H9 (cell line): ENCODE data around the gene DGKB. TPM values are rescaled to one million over a fixed set of nuclear protein-coding genes. Genes with fewer than 3 reads are reported as not detected.

Experiments used
- DNase-seq: peaks from one replicate; pipeline ENCODE4 v3.0.0-alpha.2; 2017
- H2AFZ ChIP-seq: one replicate; pipeline ENCODE4 v1.6.1; 2013; ENCODE audit warnings: mild to moderate bottlenecking, low read length, control low read depth, moderate library complexity
- H2AK5ac ChIP-seq: 2 replicates; pipeline ENCODE4 v1.6.1; 2013; ENCODE audit warnings: low read length, control low read depth, mixed read lengths; ENCODE audit not compliant: insufficient read length
- H2BK120ac ChIP-seq: one replicate; pipeline ENCODE4 v1.6.1; 2013; ENCODE audit warnings: low read depth, mild to moderate bottlenecking, low read length, control low read depth, inconsistent platforms; ENCODE audit not compliant: poor library complexity, severe bottlenecking
- H2BK12ac ChIP-seq: 2 replicates; pipeline ENCODE4 v1.6.1; 2013; ENCODE audit warnings: low read length, control low read depth, mixed read lengths, low read depth; ENCODE audit not compliant: insufficient read length
- H2BK15ac ChIP-seq: 2 replicates; pipeline ENCODE4 v1.6.1; 2013; ENCODE audit warnings: low read depth, low read length, control low read depth
- H2BK20ac ChIP-seq: one replicate; pipeline ENCODE4 v1.6.1; 2013; ENCODE audit warnings: low read depth, mild to moderate bottlenecking, low read length, control low read depth, inconsistent platforms; ENCODE audit not compliant: poor library complexity, severe bottlenecking
- H2BK5ac ChIP-seq: 2 replicates; pipeline ENCODE4 v1.6.1; 2013; ENCODE audit warnings: low read length, control low read depth, mixed read lengths; ENCODE audit not compliant: insufficient read length
- H3K14ac ChIP-seq: 2 replicates; pipeline ENCODE4 v1.6.1; 2013; ENCODE audit warnings: low read length, control low read depth; ENCODE audit not compliant: insufficient read depth
- H3K18ac ChIP-seq: 2 replicates; pipeline ENCODE4 v1.6.1; 2013; ENCODE audit warnings: low read depth, mild to moderate bottlenecking, mixed read lengths, low read length, control low read depth; ENCODE audit not compliant: insufficient read length
- H3K23ac ChIP-seq: 2 replicates; pipeline ENCODE4 v1.6.1; 2013; ENCODE audit warnings: low read length, control low read depth, mixed read lengths, low read depth; ENCODE audit not compliant: insufficient read length
- H3K23me2 ChIP-seq: 2 replicates; pipeline ENCODE4 v1.6.1; 2013; ENCODE audit warnings: low read depth, mild to moderate bottlenecking, mixed read lengths, low read length, control low read depth; ENCODE audit not compliant: insufficient read length, poor library complexity, severe bottlenecking
- H3K27ac ChIP-seq: 2 replicates; pipeline ENCODE4 v1.5.1; 2013; ENCODE audit warnings: low read length, control low read depth, mixed read lengths, low read depth; ENCODE audit not compliant: insufficient read length
- H3K27me3 ChIP-seq: 2 replicates; pipeline ENCODE4 v1.6.1; 2013; ENCODE audit warnings: low read length, control low read depth, inconsistent platforms; ENCODE audit not compliant: insufficient read depth
- H3K4ac ChIP-seq: 2 replicates; pipeline ENCODE4 v1.6.1; 2013; ENCODE audit warnings: low read depth, mild to moderate bottlenecking, control low read depth, inconsistent platforms, low read length, moderate library complexity
- H3K4me1 ChIP-seq: 2 replicates; pipeline ENCODE4 v1.6.1; 2013; ENCODE audit warnings: low read length, control low read depth, inconsistent platforms; ENCODE audit not compliant: insufficient read depth
- H3K4me2 ChIP-seq: 2 replicates; pipeline ENCODE4 v1.6.1; 2013; ENCODE audit warnings: low read length, control low read depth, mixed read lengths; ENCODE audit not compliant: insufficient read length, insufficient read depth
- H3K56ac ChIP-seq: 2 replicates; pipeline ENCODE4 v1.6.1; 2013; ENCODE audit warnings: low read depth, mild to moderate bottlenecking, mixed read lengths, low read length, control low read depth; ENCODE audit not compliant: insufficient read length
- H3K79me1 ChIP-seq: 2 replicates; pipeline ENCODE4 v1.6.1; 2013; ENCODE audit warnings: low read depth, mild to moderate bottlenecking, moderate library complexity, low read length, control low read depth, inconsistent platforms; ENCODE audit not compliant: insufficient read depth, poor library complexity, severe bottlenecking
- H3K79me2 ChIP-seq: 2 replicates; pipeline ENCODE4 v1.6.1; 2013; ENCODE audit warnings: low read length, control low read depth, inconsistent platforms; ENCODE audit not compliant: insufficient read depth
- H3K9ac ChIP-seq: 2 replicates; pipeline ENCODE4 v1.6.1; 2013; ENCODE audit warnings: low read length, control low read depth, mixed read lengths; ENCODE audit not compliant: insufficient read length; ENCODE audit errors: extremely low read depth
- H3K9me3 ChIP-seq: one replicate; pipeline ENCODE4 v1.6.1; 2013; ENCODE audit warnings: low read depth, low read length, inconsistent platforms; ENCODE audit not compliant: control insufficient read depth
- H3T11ph ChIP-seq: one replicate; pipeline ENCODE4 v1.6.1; 2013; ENCODE audit warnings: mild to moderate bottlenecking, low read length, control low read depth, inconsistent platforms
- H4K20me1 ChIP-seq: one replicate; pipeline ENCODE4 v1.6.1; 2013; ENCODE audit not compliant: control insufficient read depth, insufficient read length, insufficient read depth
- H4K5ac ChIP-seq: 2 replicates; pipeline ENCODE4 v1.6.1; 2013; ENCODE audit warnings: low read depth, mild to moderate bottlenecking, mixed read lengths, low read length, control low read depth; ENCODE audit not compliant: insufficient read length
- H4K8ac ChIP-seq: replicated peaks from 2 replicates; pipeline ENCODE4 v1.6.1; 2013; ENCODE audit warnings: low read length, control low read depth, mixed read lengths, low read depth; ENCODE audit not compliant: insufficient read length
- H4K91ac ChIP-seq: 2 replicates; pipeline ENCODE4 v1.6.1; 2013; ENCODE audit warnings: low read depth, mild to moderate bottlenecking, moderate library complexity, mixed read lengths, low read length, control low read depth; ENCODE audit not compliant: insufficient read length
- H3K27ac Mint-ChIP-seq, 3 experiments: 2 replicates in 2 of 3; 3 replicates in 1 of 3; pipeline ENCODE4 v1.8.0; 2020 to 2021; ENCODE audit warnings: mixed read lengths in 3 of 3, mild to moderate bottlenecking in 1 of 3, moderate library complexity in 1 of 3
- H3K27me3 Mint-ChIP-seq: 2 replicates; pipeline ENCODE4 v1.8.0; 2021; ENCODE audit warnings: low read depth, mild to moderate bottlenecking, moderate library complexity, mixed read lengths
- H3K36me3 Mint-ChIP-seq, 3 experiments: 2 replicates in 2 of 3; 3 replicates in 1 of 3; pipeline ENCODE4 v1.8.0; 2020 to 2021; ENCODE audit warnings: low read depth in 3 of 3, mixed read lengths in 3 of 3; ENCODE audit not compliant: insufficient read depth in 1 of 3
- H3K4me1 Mint-ChIP-seq, 2 experiments: 2 replicates each; pipeline ENCODE4 v1.8.0; 2020; ENCODE audit warnings: mixed read lengths in 2 of 2
- H3K4me3 Mint-ChIP-seq, 2 experiments: 2 replicates in 1 of 2; 3 replicates in 1 of 2; pipeline ENCODE4 v1.8.0; 2020 to 2021; ENCODE audit warnings: mild to moderate bottlenecking in 2 of 2, mixed read lengths in 2 of 2, moderate library complexity in 1 of 2
- H3K9me3 Mint-ChIP-seq, 2 experiments: 2 replicates in 1 of 2; 3 replicates in 1 of 2; pipeline ENCODE4 v1.8.0; 2020; ENCODE audit warnings: mild to moderate bottlenecking in 2 of 2, mixed read lengths in 2 of 2, moderate library complexity in 1 of 2
- WGBS: extraction: QIAGEN DNeasy Blood & Tissue Kit; methylation state at CpG from one replicate; pipeline ENCODE4 v1.1.7; 2013; ENCODE audit warnings: missing lambda C conversion rate, low lambda C conversion rate, mixed read lengths; ENCODE audit not compliant: insufficient read length; ENCODE audit errors: extremely low coverage; 5-methylcytosine and 5-hydroxymethylcytosine counted together
- total RNA-seq: library from RNA; stranded (reverse); gene quantifications from 2 replicates; pipeline ENCODE4 v1.2.1, GENCODE V29; 2021
- TF ChIP-seq, protein P1 (sequence below): fragments of 200-600 bp; sonication (generic); conservative IDR thresholded peaks from 3 replicates; pipeline ENCODE4 v1.8.0; 2021; ENCODE audit warnings: antibody characterized with exemption, mild to moderate bottlenecking

Gene DGKB
- total RNA-seq, 1 experiment from 2014 or later = 0.26 TPM

DNA sequence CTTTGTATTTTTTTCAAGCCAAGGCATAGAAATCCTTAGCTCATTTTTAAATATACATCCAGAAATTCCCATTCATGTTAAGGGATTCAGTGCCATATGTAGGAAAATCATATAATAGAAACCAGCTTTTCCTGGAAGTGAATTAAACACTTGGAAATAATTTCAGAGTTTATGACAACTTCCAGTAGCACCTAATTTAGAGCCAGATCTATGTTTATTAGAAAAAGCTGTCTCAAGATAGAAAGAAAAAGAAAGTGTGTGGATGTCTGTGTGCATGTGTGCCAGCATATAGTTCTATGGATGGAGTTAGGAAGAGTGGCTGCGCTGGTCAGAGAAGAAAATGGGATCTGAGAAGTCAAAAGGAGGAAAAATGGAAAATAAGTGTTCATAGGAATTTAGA lies 225.7 kb downstream of the DGKB start:
- H3K36me3 Mint-ChIP-seq = no peaks in the 10 kb centered on the region
- Histone ChIP-seq H3K23ac (no peak overlapping the region), H3K9me3 (no peaks in the 10 kb centered on the region), H3K4ac (no peak overlapping the region), H4K91ac (no peak overlapping the region), H2BK5ac (no peak overlapping the region), H3T11ph (no peak overlapping the region), H2BK120ac (no peak overlapping the region), H4K8ac (no peak overlapping the region), H3K4me2 (no peak overlapping the region), H2BK15ac (no peak overlapping the region), H3K14ac (no peak overlapping the region), H2BK20ac (no peak overlapping the region), H3K27ac (no peak overlapping the region), H3K79me2 (no peaks in the 10 kb centered on the region), H3K4me1 (no peaks in the 10 kb centered on the region), H4K20me1 (no peaks in the 10 kb centered on the region), H4K5ac (no peak overlapping the region), H3K79me1 (no peaks in the 10 kb centered on the region), H3K27me3 (no peaks in the 10 kb centered on the region), H2AK5ac (no peak overlapping the region), H3K9ac (no peak overlapping the region), H3K56ac (no peak overlapping the region), H2BK12ac (no peak overlapping the region), H2AFZ (no peak overlapping the region), H3K23me2 (no peaks in the 10 kb centered on the region), H3K18ac (no peak overlapping the region)
- no peaks in the 10 kb centered on the region for H3K27me3 Mint-ChIP-seq
- H3K9me3 Mint-ChIP-seq = no peaks in the 10 kb centered on the region
- H3K27ac Mint-ChIP-seq = no peak overlapping the region; a peak in 1 of 7 replicates
- no CpG with 5 or more reads among the region's 1 CpG for WGBS
- TF ChIP-seq, protein P1, sequence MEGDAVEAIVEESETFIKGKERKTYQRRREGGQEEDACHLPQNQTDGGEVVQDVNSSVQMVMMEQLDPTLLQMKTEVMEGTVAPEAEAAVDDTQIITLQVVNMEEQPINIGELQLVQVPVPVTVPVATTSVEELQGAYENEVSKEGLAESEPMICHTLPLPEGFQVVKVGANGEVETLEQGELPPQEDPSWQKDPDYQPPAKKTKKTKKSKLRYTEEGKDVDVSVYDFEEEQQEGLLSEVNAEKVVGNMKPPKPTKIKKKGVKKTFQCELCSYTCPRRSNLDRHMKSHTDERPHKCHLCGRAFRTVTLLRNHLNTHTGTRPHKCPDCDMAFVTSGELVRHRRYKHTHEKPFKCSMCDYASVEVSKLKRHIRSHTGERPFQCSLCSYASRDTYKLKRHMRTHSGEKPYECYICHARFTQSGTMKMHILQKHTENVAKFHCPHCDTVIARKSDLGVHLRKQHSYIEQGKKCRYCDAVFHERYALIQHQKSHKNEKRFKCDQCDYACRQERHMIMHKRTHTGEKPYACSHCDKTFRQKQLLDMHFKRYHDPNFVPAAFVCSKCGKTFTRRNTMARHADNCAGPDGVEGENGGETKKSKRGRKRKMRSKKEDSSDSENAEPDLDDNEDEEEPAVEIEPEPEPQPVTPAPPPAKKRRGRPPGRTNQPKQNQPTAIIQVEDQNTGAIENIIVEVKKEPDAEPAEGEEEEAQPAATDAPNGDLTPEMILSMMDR = no peak
- H3K4me3 Mint-ChIP-seq = no peak overlapping the region
- peaks cover 0 to 6% of the 10 kb centered on the region in 2 experiments; a peak in 2 of 4 replicates for H3K4me1 Mint-ChIP-seq
- DNase-seq = no peak
